Measurements from ENCODE around the gene RNPEPL1. TPM values are rescaled to one million over a fixed set of nuclear protein-coding genes. Genes with fewer than 3 reads are reported as not detected.

Gene RNPEPL1
- total RNA-seq, 1 experiment from 2014 or later: 22.6 TPM

- DNase-seq: peak; percentile 26 to 42
- no peaks in the 10 kb centered on the region for H3K9me3 ChIP-seq
- BruUV-seq (replicated peaks): no TSS peak
- H3K4me1 Mint-ChIP-seq (ENCODE audit: low read depth, unreplicated experiment): peaks cover 16% of the 10 kb centered on the region
- H3K4me1 ChIP-seq: peaks cover 26% of the 10 kb centered on the region
- H3K27ac Mint-ChIP-seq (ENCODE audit: unreplicated experiment): no peak overlapping the region
- H3K36me3 Mint-ChIP-seq (ENCODE audit: insufficient read depth, unreplicated experiment): peaks cover 9% of the 10 kb centered on the region
- H3K36me3 ChIP-seq (ENCODE audit: control insufficient read depth, insufficient read depth, low read length): no peaks in the 10 kb centered on the region
- H3K4me3 Mint-ChIP-seq (ENCODE audit: unreplicated experiment): peak overlapping the region; percentile 71
- CTCF ChIA-PET: no interaction called here
- H3K27me3 Mint-ChIP-seq (ENCODE audit: insufficient read depth, unreplicated experiment): no peaks in the 10 kb centered on the region
- H3K4me3 ChIP-seq (ENCODE audit: low read depth, low read length): peak overlapping the region; percentile 56
- POLR2A ChIA-PET: interaction anchor here (1.3 kb wide), 1 partner anchor 17 kb away, joined by 6 read pairs; the partner anchor contains the start of gene CAPN10
- no peak for TF ChIP-seq CTCF (IDR thresholded peaks at IDR 0.05; ENCODE audit: insufficient read depth in 1 of 2, low read depth in 1 of 2, low read length in 1 of 2, severe bottlenecking in 1 of 2, unreplicated experiment in 1 of 2)
- intact Hi-C loops (cut with micrococcal nuclease; ENCODE audit: unreplicated experiment): no loop called here
- H3K27me3 ChIP-seq (replicated peaks; ENCODE audit: control insufficient read depth, insufficient read depth, low read length): no peaks in the 10 kb centered on the region
- H3K9me3 Mint-ChIP-seq (ENCODE audit: unreplicated experiment): no peaks in the 10 kb centered on the region
These were observed 616 bp downstream of the RNPEPL1 start for GRCh38 chr2:240568678-240569522.

- Mint-ChIP-seq H3K4me1 (ENCODE audit: low read depth, unreplicated experiment) (peaks cover 12% of the 10 kb centered on the region), H3K9me3 (ENCODE audit: unreplicated experiment) (no peaks in the 10 kb centered on the region), H3K4me3 (ENCODE audit: unreplicated experiment) (peak overlapping the region; percentile 71), H3K36me3 (ENCODE audit: insufficient read depth, unreplicated experiment) (peaks cover 9% of the 10 kb centered on the region), H3K27ac (ENCODE audit: unreplicated experiment) (no peak overlapping the region), H3K27me3 (ENCODE audit: insufficient read depth, unreplicated experiment) (no peaks in the 10 kb centered on the region)
- no peaks in the 10 kb centered on the region for H3K36me3 ChIP-seq (ENCODE audit: control insufficient read depth, insufficient read depth, low read length)
- DNase-seq: no peak
- peaks cover 26% of the 10 kb centered on the region for H3K4me1 ChIP-seq
- ChIA-PET POLR2A (interaction anchor here (1.3 kb wide), 1 partner anchor 17 kb away, joined by 6 read pairs; the partner anchor contains the start of gene CAPN10), CTCF (no interaction called here)
- TSS peak; percentile 16 for BruUV-seq (replicated peaks)
- H3K4me3 ChIP-seq (ENCODE audit: low read depth, low read length): peak overlapping the region; percentile 56
- no peaks in the 10 kb centered on the region for H3K27me3 ChIP-seq (replicated peaks; ENCODE audit: control insufficient read depth, insufficient read depth, low read length)
- no peak for TF ChIP-seq CTCF (IDR thresholded peaks at IDR 0.05; ENCODE audit: insufficient read depth in 1 of 2, low read depth in 1 of 2, low read length in 1 of 2, severe bottlenecking in 1 of 2, unreplicated experiment in 1 of 2)
- intact Hi-C loops (cut with micrococcal nuclease; ENCODE audit: unreplicated experiment): no loop called here
- H3K9me3 ChIP-seq: no peaks in the 10 kb centered on the region
These were observed 1.3 kb downstream of the RNPEPL1 start for GRCh38 chr2:240569523-240569997.

GRCh38 chr2:240569998-240570530, 1.8 kb downstream of the RNPEPL1 start:
- Mint-ChIP-seq H3K27me3 (ENCODE audit: insufficient read depth, unreplicated experiment) (no peaks in the 10 kb centered on the region), H3K4me3 (ENCODE audit: unreplicated experiment) (no peak overlapping the region), H3K36me3 (ENCODE audit: insufficient read depth, unreplicated experiment) (peaks cover 5% of the 10 kb centered on the region), H3K27ac (ENCODE audit: unreplicated experiment) (no peak overlapping the region), H3K9me3 (ENCODE audit: unreplicated experiment) (no peaks in the 10 kb centered on the region), H3K4me1 (ENCODE audit: low read depth, unreplicated experiment) (peaks cover 7% of the 10 kb centered on the region)
- Histone ChIP-seq H3K27me3 (replicated peaks; ENCODE audit: control insufficient read depth, insufficient read depth, low read length) (no peaks in the 10 kb centered on the region), H3K4me1 (peaks cover 24% of the 10 kb centered on the region), H3K36me3 (ENCODE audit: control insufficient read depth, insufficient read depth, low read length) (no peaks in the 10 kb centered on the region), H3K4me3 (ENCODE audit: low read depth, low read length) (no peak overlapping the region), H3K9me3 (no peaks in the 10 kb centered on the region)
- CTCF ChIA-PET: no interaction called here
- POLR2A ChIA-PET: no interaction called here
- DNase-seq: peak in 1 of 2 experiments; percentile 36
- TF ChIP-seq CTCF (IDR thresholded peaks at IDR 0.05; ENCODE audit: insufficient read depth in 1 of 2, low read depth in 1 of 2, low read length in 1 of 2, severe bottlenecking in 1 of 2, unreplicated experiment in 1 of 2): no peak
- BruUV-seq (replicated peaks): no TSS peak
- intact Hi-C loops (cut with micrococcal nuclease; ENCODE audit: unreplicated experiment): no loop called here
